Heart right ventricle (tissue), 16 donors: ENCODE measurements around the gene KCNH3. TPM values are rescaled to one million over a fixed set of nuclear protein-coding genes. Genes with fewer than 3 reads are reported as not detected.
A peak's percentile ranks its signal among the peaks of the same experiment; 100 is the strongest.

Experiments
- ATAC-seq, 8 donors: fragments of 200-7000 bp; cut with Tn5 transposase; one replicate each; pipeline ENCODE4 v1.9.1; 2020; ENCODE audit warnings: mild to moderate bottlenecking in 8 of 8, moderate library complexity in 8 of 8, moderate number of reproducible peaks in 1 of 8
- DNase-seq, 2 donors: peaks; one replicate each; pipeline ENCODE4 v3.0.0-alpha.2; 2020
- H3K27ac ChIP-seq, 10 donors: fragments of 200-600 bp; sonication (generic) in 2 of 10; one replicate each; pipeline versions ENCODE4 v1.5.0 to v1.8.0; 2020 to 2022; ENCODE audit warnings: mild to moderate bottlenecking in 3 of 10
- H3K27me3 ChIP-seq, 7 donors: fragments of 200-600 bp; one replicate each; pipeline ENCODE4 v1.8.0; 2021 to 2022; ENCODE audit warnings: mild to moderate bottlenecking in 2 of 7
- H3K36me3 ChIP-seq, 9 donors: fragments of 200-600 bp; sonication (generic) in 1 of 9; one replicate each; pipeline versions ENCODE4 v1.5.0 to v1.8.0; 2020 to 2022; ENCODE audit warnings: mild to moderate bottlenecking in 2 of 9
- H3K4me1 ChIP-seq, 9 donors: fragments of 200-600 bp; sonication (generic) in 1 of 9; one replicate each; pipeline versions ENCODE4 v1.5.0 to v1.8.0; 2020 to 2022; ENCODE audit warnings: mild to moderate bottlenecking in 4 of 9
- H3K4me3 ChIP-seq, 10 donors: fragments of 200-600 bp; sonication (generic) in 2 of 10; one replicate each; pipeline versions ENCODE4 v1.5.0 to v1.8.0; 2020 to 2022; ENCODE audit warnings: mild to moderate bottlenecking in 7 of 10, moderate library complexity in 2 of 10
- H3K9me3 ChIP-seq, 11 donors: fragments of 200-600 bp in 10 of 11; sonication (generic) in 2 of 11; one replicate each; pipeline versions ENCODE4 v1.5.0 to v1.8.0; 2013 to 2022; ENCODE audit warnings: mild to moderate bottlenecking in 2 of 11, control low read depth in 1 of 11, moderate library complexity in 1 of 11
- CTCF ChIP-seq, 9 donors: fragments of 200-600 bp; sonication (generic) in 2 of 9; IDR thresholded peaks; one replicate each; pipeline versions ENCODE4 v1.5.0 to v1.8.0; 2021 to 2022; ENCODE audit warnings: antibody characterized with exemption in 9 of 9, mild to moderate bottlenecking in 5 of 9, moderate library complexity in 1 of 9
- WGBS, 2 donors: extraction: QIAGEN DNeasy Blood & Tissue Kit; methylation state at CpG; one replicate each; pipeline ENCODE4 v1.1.7; 2013; ENCODE audit warnings: inconsistent platforms in 1 of 2; 5-methylcytosine and 5-hydroxymethylcytosine counted together
- intact Hi-C, 10 donors: fragments of 100-400 bp; cut with DNase I; formaldehyde crosslinking; loops; one replicate each; pipeline versions ENCODE4 v1.11.1 to v1.14.2; 2022
- polyA plus RNA-seq, 2 donors: library from polyadenylated mRNA; stranded (reverse); fragments of 200-250 nt; gene quantifications; one replicate each; pipeline ENCODE4 v1.2.3, GENCODE V29; 2013
- total RNA-seq, 10 donors: library from RNA; stranded (reverse); fragmentation: NEBNext Ultra II Directional in 3 of 10; extraction: Animal tissue kit (Norgen Biotek cat#: 25700) in 3 of 10; gene quantifications; one replicate each; pipeline versions ENCODE4 v1.2.1 to v1.2.4, GENCODE V29; 2021 to 2023
- donor health status: Arrhythmogenic right ventricular cardiomyopathy.
- donor health status: ischemic (EF 13 %, LVEDD 7.1; RV severe dilation, severe dysfunction).
- donor health status: healthy with polysubstance abuse.
- donor health status: DM: no; HTN: yes; CAD: no.
- donor health status: DM: no; HTN: no; CAD: no.
- donor health status: ischemic (EF 25% LVEDD 6.9; RV normal size, moderate dysfunction).
- donor health status: ischemic (EF 25% LVEDD 5.7; RV mildly dilated, moderate dysfunction).
- donor health status: healthy.
- donor health status: DM: yes; HTN: yes; CAD: no.
- donor health status: Ischemic cardiomyopathy.
- donor health status: ischemic (EF 35%, LVEDD 5.7; RV mildly dilated, moderate dysfunction).
- donor health status: nonischemic (EF 11% LVEDD 7.7; RV severe dilation, severe dysfunction).
- donor health status: DM: yes; HTN: yes; CAD: no.
- donor health status: PGD.
- donor health status: ischemic (EF 29% LVEDD 5.4; RV normal size, mild dysfunction).
- donor health status: nonischemic (EF 23%, LVEDD 6.1; RV moderate dilation, normal function).

KCNH3 gene
- total and polyA plus RNA-seq, 12 donors: 0.16 to 2.0 (median 0.26) TPM

GRCh38 chr12:49557187-49557916 lies 18.5 kb downstream of the KCNH3 start:
- ATAC-seq (peak in 1 of 8 donors; percentile 9), DNase-seq (no peak)
- WGBS, 2 donors: 85 to 87% methylated on average over 18 of the region's 18 CpGs
- Histone ChIP-seq H3K9me3 (no peaks in the 10 kb centered on the region), H3K27me3 (no peaks in the 10 kb centered on the region), H3K4me3 (no peak overlapping the region), H3K36me3 (peaks cover 2 to 67% (median 43%) of the 10 kb centered on the region in 9 donors), H3K27ac (peak overlapping the region in 3 of 10 donors; percentile 13 to 22 (median 21)), H3K4me1 (peaks cover 0 to 10% (median 2%) of the 10 kb centered on the region in 9 donors)
- no peak for TF ChIP-seq CTCF (IDR thresholded peaks at IDR 0.05)
- intact Hi-C loops: no loop called here

GRCh38 chr12:49557917-49558215 lies 19.0 kb downstream of the KCNH3 start:
- Histone ChIP-seq H3K9me3 (no peaks in the 10 kb centered on the region), H3K27me3 (no peaks in the 10 kb centered on the region), H3K36me3 (peaks cover 4 to 73% (median 48%) of the 10 kb centered on the region in 9 donors), H3K27ac (peak overlapping the region in 3 of 10 donors; percentile 13 to 22 (median 21)), H3K4me1 (peaks cover 0 to 5% (median 0%) of the 10 kb centered on the region in 9 donors), H3K4me3 (no peak overlapping the region)
- peak; percentile 9 to 49 (median 28) for ATAC-seq
- peak in 6 of 9 donors; percentile 9 to 44 (median 29) for TF ChIP-seq CTCF (IDR thresholded peaks at IDR 0.05)
- 69 to 74% methylated on average over 7 of the region's 7 CpGs for WGBS, 2 donors
- intact Hi-C loops: no loop called here
- no peak for DNase-seq

- H3K27ac ChIP-seq: peak overlapping the region in 2 of 10 donors; percentile 13 to 21
- 76 to 83% methylated on average over 13 of the region's 13 CpGs for WGBS, 2 donors
These were observed 19.7 kb downstream of the KCNH3 start for GRCh38 chr12:49558526-49558925.

More at GRCh38 chr12:49558526-49558925, 19.7 kb downstream of the KCNH3 start:
- peaks cover 0 to 2% (median 0%) of the 10 kb centered on the region in 9 donors for H3K4me1 ChIP-seq
- intact Hi-C loops: no loop called here
- TF ChIP-seq CTCF (IDR thresholded peaks at IDR 0.05): no peak
- no peak for DNase-seq
- no peak overlapping the region for H3K4me3 ChIP-seq
- no peak for ATAC-seq
- no peaks in the 10 kb centered on the region for H3K27me3 ChIP-seq
- H3K36me3 ChIP-seq: peaks cover 4 to 79% (median 55%) of the 10 kb centered on the region in 9 donors
- H3K9me3 ChIP-seq: no peaks in the 10 kb centered on the region
